H1 (cell line): ENCODE data around the gene CFAP107.

Experiments used
- BACH1 ChIP-seq: IDR thresholded peaks from 2 replicates; pipeline ENCODE4 v1.6.1; 2012; ENCODE audit warnings: low read length, improper control_type of control experiment
- CTCF ChIP-seq, 3 experiments: IDR thresholded peaks; 1 replicate in 2 of 3; 2 replicates in 1 of 3; pipeline versions ENCODE4 v1.5.1 to v1.6.1; 2011; ENCODE audit warnings: low read length in 3 of 3, mild to moderate bottlenecking in 3 of 3, inconsistent platforms in 2 of 3, low read depth in 1 of 3, moderate library complexity in 1 of 3; ENCODE audit not compliant: insufficient read depth in 1 of 3; ENCODE audit errors: control extremely low read depth in 1 of 3
- EZH2 ChIP-seq: fragments of 200-600 bp; sonication (generic); IDR thresholded peaks from 2 replicates; pipeline ENCODE4 v1.7.1; 2012; ENCODE audit warnings: low read depth, mild to moderate bottlenecking, moderate library complexity, low read length, inconsistent platforms; ENCODE audit not compliant: severe bottlenecking
- JUN ChIP-seq: IDR thresholded peaks from 2 replicates; pipeline ENCODE4 v1.6.1; 2011; ENCODE audit warnings: low read depth, mild to moderate bottlenecking, improper control_type of control experiment, low read length
- POLR2A ChIP-seq, 2 experiments: IDR thresholded peaks; 1 replicate in 1 of 2; 2 replicates in 1 of 2; pipeline ENCODE4 v1.6.1; 2011; ENCODE audit warnings: low read depth in 2 of 2, low read length in 2 of 2, mild to moderate bottlenecking in 2 of 2; ENCODE audit errors: control extremely low read depth in 1 of 2
- RBBP5 ChIP-seq: IDR thresholded peaks from 2 replicates; pipeline ENCODE4 v1.7.1; 2012; ENCODE audit warnings: low read depth, mild to moderate bottlenecking, inconsistent platforms, low read length, moderate library complexity, borderline replicate concordance
- RFX5 ChIP-seq: IDR thresholded peaks from 2 replicates; pipeline ENCODE4 v1.6.1; 2011; ENCODE audit warnings: low read depth, low read length, improper control_type of control experiment, borderline replicate concordance
- RXRA ChIP-seq: IDR thresholded peaks from 2 replicates; pipeline ENCODE4 v1.6.1; 2011; ENCODE audit warnings: low read depth, mild to moderate bottlenecking, low read length, moderate library complexity; ENCODE audit not compliant: insufficient read depth
- SIRT6 ChIP-seq: IDR thresholded peaks from one replicate; pipeline ENCODE4 v1.7.1; 2012; ENCODE audit warnings: low read length, inconsistent platforms
- TBP ChIP-seq: IDR thresholded peaks from 2 replicates; pipeline ENCODE4 v1.6.1; 2011; ENCODE audit warnings: low read depth, low read length, improper control_type of control experiment
- YY1 ChIP-seq: IDR thresholded peaks from 2 replicates; pipeline ENCODE4 v1.6.1; 2011; ENCODE audit warnings: low read depth, mild to moderate bottlenecking, low read length
- TF ChIP-seq, protein P1 (sequence below): IDR thresholded peaks from 2 replicates; pipeline ENCODE4 v1.6.1; 2012; ENCODE audit warnings: low read length, inconsistent platforms

DNA sequence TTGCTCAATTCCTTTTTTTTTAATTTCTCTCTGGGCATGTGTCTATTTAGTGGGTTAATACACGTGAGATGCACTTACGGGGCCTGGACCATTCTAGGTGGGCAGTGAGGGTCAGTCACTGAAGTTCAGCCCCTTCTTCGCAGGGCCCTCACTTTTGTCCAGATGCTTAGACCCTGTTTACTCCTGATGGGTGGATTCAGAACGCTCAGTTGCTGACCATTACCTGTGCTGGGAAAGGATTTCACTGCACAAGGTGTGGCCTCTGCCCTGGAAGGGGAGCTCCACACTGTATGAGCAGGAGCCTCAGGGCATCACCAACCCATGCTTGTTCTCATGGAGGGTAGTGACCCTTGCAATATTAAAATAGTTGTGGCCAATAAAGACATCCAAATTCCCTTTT lies 32.1 kb downstream of the CFAP107 start:
- TF ChIP-seq POLR2A (IDR thresholded peaks at IDR 0.05; ENCODE audit: control extremely low read depth in 1 of 2, low read depth in 2 of 2, low read length in 2 of 2) (no peak), CTCF (IDR thresholded peaks at IDR 0.05; ENCODE audit: control extremely low read depth in 1 of 3, insufficient read depth in 1 of 3, low read depth in 1 of 3, low read length in 3 of 3) (no peak), YY1 (no peak), BACH1 (no peak), JUN (no peak), RBBP5 (no peak), RXRA (no peak), SIRT6 (no peak), TBP (no peak), EZH2 (no peak), RFX5 (no peak)
- TF ChIP-seq, protein P1, sequence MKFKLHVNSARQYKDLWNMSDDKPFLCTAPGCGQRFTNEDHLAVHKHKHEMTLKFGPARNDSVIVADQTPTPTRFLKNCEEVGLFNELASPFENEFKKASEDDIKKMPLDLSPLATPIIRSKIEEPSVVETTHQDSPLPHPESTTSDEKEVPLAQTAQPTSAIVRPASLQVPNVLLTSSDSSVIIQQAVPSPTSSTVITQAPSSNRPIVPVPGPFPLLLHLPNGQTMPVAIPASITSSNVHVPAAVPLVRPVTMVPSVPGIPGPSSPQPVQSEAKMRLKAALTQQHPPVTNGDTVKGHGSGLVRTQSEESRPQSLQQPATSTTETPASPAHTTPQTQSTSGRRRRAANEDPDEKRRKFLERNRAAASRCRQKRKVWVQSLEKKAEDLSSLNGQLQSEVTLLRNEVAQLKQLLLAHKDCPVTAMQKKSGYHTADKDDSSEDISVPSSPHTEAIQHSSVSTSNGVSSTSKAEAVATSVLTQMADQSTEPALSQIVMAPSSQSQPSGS: no peak
